Gastroesophageal sphincter (tissue), 3 donors: Measurements from ENCODE around the gene RBM23.

Experiments used
- EP300 ChIP-seq: sonication (generic); formaldehyde crosslinking; IDR thresholded peaks from one replicate; pipeline ENCODE4 v1.6.1; 2017; ENCODE audit warnings: antibody characterized with exemption, mild to moderate bottlenecking
- POLR2A ChIP-seq, 2 donors: fragments of 450-650 bp; IDR thresholded peaks; one replicate each; pipeline ENCODE4 v1.6.1; 2017; ENCODE audit warnings: antibody characterized with exemption in 2 of 2, mild to moderate bottlenecking in 2 of 2, moderate library complexity in 1 of 2
- TF ChIP-seq, protein P1 (sequence below), 4 experiments: fragments of 200-600 bp in 2 of 4; fragments of 450-650 bp in 2 of 4; sonication (generic) in 1 of 4; IDR thresholded peaks; one replicate each; pipeline ENCODE4 v1.5.1; 2017 to 2019; ENCODE audit warnings: antibody characterized with exemption in 4 of 4, mild to moderate bottlenecking in 2 of 4, moderate library complexity in 2 of 4

- TF ChIP-seq EP300 (no peak), POLR2A (IDR thresholded peaks at IDR 0.05) (no peak)
- TF ChIP-seq, protein P1, sequence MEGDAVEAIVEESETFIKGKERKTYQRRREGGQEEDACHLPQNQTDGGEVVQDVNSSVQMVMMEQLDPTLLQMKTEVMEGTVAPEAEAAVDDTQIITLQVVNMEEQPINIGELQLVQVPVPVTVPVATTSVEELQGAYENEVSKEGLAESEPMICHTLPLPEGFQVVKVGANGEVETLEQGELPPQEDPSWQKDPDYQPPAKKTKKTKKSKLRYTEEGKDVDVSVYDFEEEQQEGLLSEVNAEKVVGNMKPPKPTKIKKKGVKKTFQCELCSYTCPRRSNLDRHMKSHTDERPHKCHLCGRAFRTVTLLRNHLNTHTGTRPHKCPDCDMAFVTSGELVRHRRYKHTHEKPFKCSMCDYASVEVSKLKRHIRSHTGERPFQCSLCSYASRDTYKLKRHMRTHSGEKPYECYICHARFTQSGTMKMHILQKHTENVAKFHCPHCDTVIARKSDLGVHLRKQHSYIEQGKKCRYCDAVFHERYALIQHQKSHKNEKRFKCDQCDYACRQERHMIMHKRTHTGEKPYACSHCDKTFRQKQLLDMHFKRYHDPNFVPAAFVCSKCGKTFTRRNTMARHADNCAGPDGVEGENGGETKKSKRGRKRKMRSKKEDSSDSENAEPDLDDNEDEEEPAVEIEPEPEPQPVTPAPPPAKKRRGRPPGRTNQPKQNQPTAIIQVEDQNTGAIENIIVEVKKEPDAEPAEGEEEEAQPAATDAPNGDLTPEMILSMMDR (IDR thresholded peaks at IDR 0.05): no peak
Measured at GRCh38 chr14:22890416-22890815, 28.5 kb downstream of the RBM23 start.
